Activated B cell treated with CpG ODN at 0.5 μM for 24 hours (primary cell): ENCODE results near the gene KIF4A. TPM values are rescaled to one million over a fixed set of nuclear protein-coding genes. Genes with fewer than 3 reads are reported as not detected.

Experiments
- ATAC-seq: fragments of 200-7000 bp; cut with Tn5 transposase; one replicate; pipeline ENCODE4 v1.10.0; 2021; ENCODE audit warnings: low read depth, mild to moderate bottlenecking, moderate library complexity
- CTCF ChIA-PET: fragments of 350-600 bp; sonication (Branson Sonifier 250); formaldehyde crosslinking; loops from one replicate; lab custom pipeline; 2021; ENCODE audit warnings: antibody characterized with exemption; lab: Charles Lee
- POLR2A ChIA-PET: fragments of 350-600 bp; sonication (Branson Sonifier 250); formaldehyde crosslinking; loops from one replicate; lab custom pipeline; 2021; ENCODE audit warnings: antibody characterized with exemption; lab: Charles Lee
- DNase-seq: peaks from one replicate; pipeline ENCODE4 v3.0.0; 2022
- H3K27ac Mint-ChIP-seq: one replicate; pipeline ENCODE4 v1.8.0; 2020; ENCODE audit warnings: mixed read lengths
- H3K27me3 Mint-ChIP-seq: one replicate; pipeline ENCODE4 v1.8.0; 2021; ENCODE audit warnings: mixed read lengths
- H3K36me3 Mint-ChIP-seq: one replicate; pipeline ENCODE4 v1.8.0; 2021; ENCODE audit warnings: low read depth, mixed read lengths
- H3K4me1 Mint-ChIP-seq: one replicate; pipeline ENCODE4 v1.8.0; 2021; ENCODE audit warnings: mixed read lengths
- H3K4me3 Mint-ChIP-seq: one replicate; pipeline ENCODE4 v1.8.0; 2020; ENCODE audit warnings: mild to moderate bottlenecking, mixed read lengths
- H3K9me3 Mint-ChIP-seq: one replicate; pipeline ENCODE4 v1.8.0; 2020; ENCODE audit warnings: mixed read lengths
- CTCF ChIP-seq: fragments of 200-600 bp; IDR thresholded peaks from one replicate; pipeline ENCODE4 v1.8.0; 2022; ENCODE audit warnings: antibody characterized with exemption, mild to moderate bottlenecking
- intact Hi-C: fragments of 100-400 bp; cut with micrococcal nuclease; formaldehyde crosslinking; loops from one replicate; pipeline ENCODE4 v1.15.1; 2024
- total RNA-seq: library from RNA; stranded (reverse); gene quantifications from 2 replicates; pipeline ENCODE4 v1.2.3, GENCODE V29; 2022

KIF4A gene
- total RNA-seq, 1 donor from 2014 or later, result 0.49 TPM

- CTCF ChIA-PET, result interaction anchor here (0.6 kb wide), 1 partner anchor 148 kb away, joined by 3 read pairs; no protein-coding TSS in a partner anchor
- no peak for ATAC-seq
- H3K4me1 Mint-ChIP-seq, result peaks cover 13% of the 10 kb centered on the region
- POLR2A ChIA-PET, result no interaction called here
- no peak for DNase-seq
- peak overlapping the region; percentile 72 for H3K27ac Mint-ChIP-seq
- H3K4me3 Mint-ChIP-seq, result peak overlapping the region; percentile 86
- intact Hi-C loops, result no loop called here
- TF ChIP-seq CTCF, result no peak
- no peaks in the 10 kb centered on the region for H3K27me3 Mint-ChIP-seq
- no peaks in the 10 kb centered on the region for H3K9me3 Mint-ChIP-seq
- peaks cover 28% of the 10 kb centered on the region for H3K36me3 Mint-ChIP-seq
Observed at GRCh38 chrX:70289168-70289792, 624 bp upstream of the KIF4A start.

- Mint-ChIP-seq H3K27me3 (no peaks in the 10 kb centered on the region), H3K36me3 (peaks cover under 1% of the 10 kb centered on the region), H3K4me3 (no peak overlapping the region), H3K27ac (no peak overlapping the region), H3K4me1 (peaks cover 13% of the 10 kb centered on the region), H3K9me3 (no peaks in the 10 kb centered on the region)
- no peak for DNase-seq
- ATAC-seq, result no peak
- ChIA-PET POLR2A (no interaction called here), CTCF (no interaction called here)
- intact Hi-C loops, result no loop called here
- TF ChIP-seq CTCF, result no peak
Observed at GRCh38 chrX:70292788-70293187, 2.9 kb downstream of the KIF4A start.

GRCh38 chrX:70293621-70294020, 3.7 kb downstream of the KIF4A start:
- Mint-ChIP-seq H3K4me1 (peaks cover 13% of the 10 kb centered on the region), H3K4me3 (no peak overlapping the region), H3K9me3 (no peaks in the 10 kb centered on the region), H3K36me3 (no peaks in the 10 kb centered on the region), H3K27ac (no peak overlapping the region), H3K27me3 (no peaks in the 10 kb centered on the region)
- no peak for ATAC-seq
- no peak for DNase-seq
- no peak for TF ChIP-seq CTCF
- ChIA-PET POLR2A (no interaction called here), CTCF (no interaction called here)
- intact Hi-C loops, result no loop called here

GRCh38 chrX:70301716-70302115, 11.8 kb downstream of the KIF4A start:
- no peak for DNase-seq
- Mint-ChIP-seq H3K36me3 (no peaks in the 10 kb centered on the region), H3K9me3 (no peaks in the 10 kb centered on the region), H3K27me3 (no peaks in the 10 kb centered on the region), H3K4me3 (no peak overlapping the region), H3K4me1 (no peaks in the 10 kb centered on the region), H3K27ac (no peak overlapping the region)
- intact Hi-C loops, result no loop called here
- no peak for ATAC-seq
- TF ChIP-seq CTCF, result no peak
- CTCF ChIA-PET, result interaction anchor here (1.2 kb wide), 1 partner anchor 12 kb away, joined by 3 read pairs; no protein-coding TSS in a partner anchor
- POLR2A ChIA-PET, result no interaction called here

GRCh38 chrX:70313503-70313902, 23.6 kb downstream of the KIF4A start:
- Mint-ChIP-seq H3K36me3 (no peaks in the 10 kb centered on the region), H3K27ac (no peak overlapping the region), H3K4me1 (no peaks in the 10 kb centered on the region), H3K27me3 (no peaks in the 10 kb centered on the region), H3K4me3 (no peak overlapping the region), H3K9me3 (peaks cover 3% of the 10 kb centered on the region)
- CTCF ChIA-PET, result interaction anchor here (1.4 kb wide), 1 partner anchor 12 kb away, joined by 3 read pairs; no protein-coding TSS in a partner anchor
- DNase-seq, result no peak
- POLR2A ChIA-PET, result no interaction called here
- intact Hi-C loops, result no loop called here
- ATAC-seq, result no peak
- TF ChIP-seq CTCF, result no peak
